Vagina (tissue), 2 donors: ENCODE data around the gene TEK.

Experiments used
- POLR2A ChIP-seq, 2 donors: fragments of 450-650 bp; IDR thresholded peaks; one replicate each; pipeline ENCODE4 v1.6.1; 2017; ENCODE audit warnings: antibody characterized with exemption in 2 of 2, mild to moderate bottlenecking in 2 of 2, moderate library complexity in 2 of 2
- POLR2AphosphoS5 ChIP-seq, 2 donors: sonication (generic); formaldehyde crosslinking; IDR thresholded peaks; one replicate each; pipeline ENCODE4 v1.9.0; 2017; ENCODE audit warnings: antibody characterized with exemption in 2 of 2, mild to moderate bottlenecking in 2 of 2, low read depth in 1 of 2; ENCODE audit not compliant: insufficient read depth in 1 of 2
- TF ChIP-seq, protein P1 (sequence below), 3 experiments: fragments of 450-650 bp in 2 of 3; fragments of 200-600 bp in 1 of 3; sonication (generic) in 1 of 3; IDR thresholded peaks; one replicate each; pipeline ENCODE4 v1.5.1; 2017 to 2019; ENCODE audit warnings: antibody characterized with exemption in 3 of 3, mild to moderate bottlenecking in 2 of 3, moderate library complexity in 2 of 3

DNA sequence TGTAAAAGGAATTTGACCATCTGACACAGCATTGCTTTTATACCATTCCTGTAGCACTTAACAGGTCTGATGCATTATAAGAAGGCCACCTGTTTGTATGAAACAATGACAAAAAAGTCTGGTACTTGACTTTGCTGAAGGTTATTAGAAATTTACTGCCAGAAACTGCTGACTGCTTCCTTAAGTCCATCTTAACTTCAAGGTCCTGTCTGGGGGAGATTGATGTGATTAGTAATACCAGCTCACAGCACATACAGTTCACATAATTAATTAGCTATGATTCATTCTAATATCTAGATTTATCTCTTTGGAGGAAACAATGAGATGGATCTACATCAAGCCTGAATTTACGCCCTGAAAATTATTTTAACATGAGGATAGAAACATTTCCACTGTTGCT is 49.6 kb upstream of the TEK start:
- TF ChIP-seq, protein P1, sequence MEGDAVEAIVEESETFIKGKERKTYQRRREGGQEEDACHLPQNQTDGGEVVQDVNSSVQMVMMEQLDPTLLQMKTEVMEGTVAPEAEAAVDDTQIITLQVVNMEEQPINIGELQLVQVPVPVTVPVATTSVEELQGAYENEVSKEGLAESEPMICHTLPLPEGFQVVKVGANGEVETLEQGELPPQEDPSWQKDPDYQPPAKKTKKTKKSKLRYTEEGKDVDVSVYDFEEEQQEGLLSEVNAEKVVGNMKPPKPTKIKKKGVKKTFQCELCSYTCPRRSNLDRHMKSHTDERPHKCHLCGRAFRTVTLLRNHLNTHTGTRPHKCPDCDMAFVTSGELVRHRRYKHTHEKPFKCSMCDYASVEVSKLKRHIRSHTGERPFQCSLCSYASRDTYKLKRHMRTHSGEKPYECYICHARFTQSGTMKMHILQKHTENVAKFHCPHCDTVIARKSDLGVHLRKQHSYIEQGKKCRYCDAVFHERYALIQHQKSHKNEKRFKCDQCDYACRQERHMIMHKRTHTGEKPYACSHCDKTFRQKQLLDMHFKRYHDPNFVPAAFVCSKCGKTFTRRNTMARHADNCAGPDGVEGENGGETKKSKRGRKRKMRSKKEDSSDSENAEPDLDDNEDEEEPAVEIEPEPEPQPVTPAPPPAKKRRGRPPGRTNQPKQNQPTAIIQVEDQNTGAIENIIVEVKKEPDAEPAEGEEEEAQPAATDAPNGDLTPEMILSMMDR (IDR thresholded peaks at IDR 0.05) = no peak
- TF ChIP-seq POLR2A (IDR thresholded peaks at IDR 0.05) (no peak), POLR2AphosphoS5 (IDR thresholded peaks at IDR 0.05; ENCODE audit: insufficient read depth in 1 of 2, low read depth in 1 of 2) (no peak)
